NCI-H1092 (cell line): Measurements from ENCODE around the gene ACR.

Source experiments
- DNase-seq: peaks from one replicate; lab custom pipeline; 2025; lab: John Stamatoyannopoulos, UW

ACR gene

DNA sequence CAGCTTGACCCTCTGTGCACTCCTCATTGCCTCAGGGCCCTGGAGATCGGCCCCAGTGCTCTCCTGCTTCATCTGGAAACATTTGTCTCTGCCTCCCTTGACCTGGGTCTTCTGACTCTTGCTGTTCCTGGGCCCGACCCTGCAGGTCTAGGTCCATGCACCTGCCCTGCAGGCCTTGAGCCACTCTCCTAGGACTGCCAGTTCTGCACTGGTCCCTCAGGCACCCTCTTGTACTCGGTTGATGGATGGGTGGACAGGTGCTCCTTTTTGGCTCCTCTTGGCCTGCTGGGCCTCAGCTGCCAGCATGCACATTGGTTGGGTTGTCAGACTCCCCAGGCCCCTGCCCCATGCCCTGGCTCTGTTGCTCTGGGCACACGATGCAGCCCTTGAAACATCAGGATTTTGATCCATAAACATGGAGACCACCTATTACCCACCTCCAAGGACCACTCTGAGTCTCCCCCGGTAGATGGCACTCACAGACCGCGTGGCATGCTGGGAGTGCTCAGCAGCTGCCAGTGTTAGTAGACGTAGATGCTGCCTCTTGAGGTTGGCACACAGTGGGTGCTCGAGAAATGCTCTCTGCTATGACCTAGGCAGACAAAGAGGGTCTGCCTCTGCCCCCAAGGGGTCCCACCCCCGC, 20.2 kb upstream of the ACR start:
- no peak for DNase-seq

DNA sequence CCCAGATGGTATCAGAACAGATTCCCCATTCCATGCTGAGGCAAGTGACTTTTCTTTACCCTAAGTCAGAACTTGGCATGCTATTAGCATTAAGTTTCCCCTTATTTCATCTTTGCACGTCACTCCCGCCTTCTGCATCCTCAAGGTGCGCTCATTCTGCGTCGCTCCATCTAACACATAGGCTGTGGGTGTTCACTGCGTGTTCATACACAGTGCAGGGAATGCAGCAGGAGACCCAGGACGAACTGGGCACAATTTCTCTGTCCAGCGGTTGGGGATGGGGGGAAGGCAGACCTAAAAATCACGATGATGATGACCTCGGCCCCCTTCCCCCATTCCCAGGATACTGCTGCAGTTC, 19.7 kb upstream of the ACR start:
- DNase-seq, result no peak

- no peak for DNase-seq
These were observed 18.1 kb upstream of the ACR start for GRCh38 chr22:50719814-50720300.

- no peak for DNase-seq
These were observed 17.4 kb upstream of the ACR start for GRCh38 chr22:50720301-50721256.

DNA sequence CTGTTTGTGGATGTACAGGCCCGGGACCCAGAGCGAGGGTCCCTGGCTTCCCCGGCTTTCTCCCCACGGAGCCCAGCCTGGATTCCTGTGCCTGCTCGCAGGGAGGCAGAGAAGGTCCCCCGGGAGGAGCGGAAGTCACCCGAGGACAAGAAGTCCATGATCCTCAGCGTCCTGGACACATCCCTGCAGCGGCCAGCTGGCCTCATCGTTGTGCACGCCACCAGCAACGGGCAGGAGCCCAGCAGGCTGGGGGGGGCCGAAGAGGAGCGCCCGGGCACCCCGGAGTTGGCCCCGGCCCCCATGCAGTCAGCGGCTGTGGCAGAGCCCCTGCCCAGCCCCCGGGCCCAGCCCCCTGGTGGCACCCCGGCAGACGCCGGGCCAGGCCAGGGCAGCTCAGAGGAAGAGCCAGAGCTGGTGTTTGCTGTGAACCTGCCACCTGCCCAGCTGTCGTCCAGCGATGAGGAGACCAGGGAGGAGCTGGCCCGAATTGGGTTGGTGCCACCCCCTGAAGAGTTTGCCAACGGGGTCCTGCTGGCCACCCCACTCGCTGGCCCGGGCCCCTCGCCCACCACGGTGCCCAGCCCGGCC, 16.7 kb upstream of the ACR start:
- no peak for DNase-seq

- DNase-seq, result no peak
These were observed 15.8 kb upstream of the ACR start for GRCh38 chr22:50722048-50722701.

DNA sequence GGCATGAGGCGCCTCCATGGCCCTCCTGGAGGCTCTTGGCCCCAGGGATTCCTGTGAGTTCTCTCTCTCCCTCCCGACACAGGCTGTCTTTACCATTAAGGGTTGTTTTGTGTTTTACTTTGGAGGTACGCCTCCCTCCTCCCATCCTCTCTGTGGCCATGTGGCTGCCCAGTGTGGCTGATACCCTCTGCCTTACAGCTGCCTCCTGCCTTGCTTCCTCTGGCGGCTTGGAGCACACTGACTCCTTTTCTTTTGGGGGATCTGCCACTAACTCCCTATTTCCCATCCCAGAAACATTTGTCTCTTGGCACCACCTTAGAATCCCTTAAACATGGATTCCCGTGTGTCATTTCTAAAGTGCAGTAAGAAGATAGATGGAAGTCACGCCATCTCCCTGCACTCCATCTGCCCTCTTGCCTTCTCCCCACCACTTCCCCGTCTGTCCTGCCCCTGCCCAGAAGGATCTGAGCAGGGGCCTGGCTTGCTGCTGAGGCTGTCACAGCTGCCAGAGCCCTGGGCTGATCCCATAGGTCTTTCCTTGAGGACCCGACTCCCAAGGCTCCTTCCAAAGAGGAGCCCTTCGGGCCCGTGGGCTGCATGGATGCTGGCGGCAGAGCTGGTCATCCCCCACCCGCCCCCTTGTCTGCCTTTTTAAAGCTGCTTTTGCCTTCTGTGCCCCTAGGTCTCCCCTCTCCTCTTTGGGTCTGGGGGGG, 15.1 kb upstream of the ACR start:
- DNase-seq, result no peak

DNA sequence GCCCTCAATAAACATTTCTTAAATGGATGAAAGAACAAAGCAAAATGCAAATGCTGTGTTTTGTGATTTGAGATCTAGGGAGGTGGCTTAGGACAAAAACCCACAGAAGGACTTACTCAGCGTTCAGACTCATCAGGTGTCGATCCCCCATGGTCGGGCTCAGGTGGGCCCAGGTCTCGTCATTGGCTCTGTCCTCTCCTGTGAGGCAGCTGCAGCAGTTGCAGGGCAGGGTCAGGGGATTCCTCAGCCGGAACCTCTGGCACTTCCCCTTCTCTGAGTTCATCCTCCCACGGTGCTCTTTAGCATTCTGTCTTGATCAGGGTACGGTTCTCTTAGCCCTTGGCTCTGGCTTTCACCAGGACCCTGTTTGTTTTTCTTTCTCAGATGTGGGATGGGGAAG, 14.0 kb upstream of the ACR start:
- no peak for DNase-seq

- no peak for DNase-seq
These were observed 13.4 kb upstream of the ACR start for GRCh38 chr22:50724616-50725015.

- no peak for DNase-seq
These were observed 12.4 kb upstream of the ACR start for GRCh38 chr22:50725597-50725996.

DNA sequence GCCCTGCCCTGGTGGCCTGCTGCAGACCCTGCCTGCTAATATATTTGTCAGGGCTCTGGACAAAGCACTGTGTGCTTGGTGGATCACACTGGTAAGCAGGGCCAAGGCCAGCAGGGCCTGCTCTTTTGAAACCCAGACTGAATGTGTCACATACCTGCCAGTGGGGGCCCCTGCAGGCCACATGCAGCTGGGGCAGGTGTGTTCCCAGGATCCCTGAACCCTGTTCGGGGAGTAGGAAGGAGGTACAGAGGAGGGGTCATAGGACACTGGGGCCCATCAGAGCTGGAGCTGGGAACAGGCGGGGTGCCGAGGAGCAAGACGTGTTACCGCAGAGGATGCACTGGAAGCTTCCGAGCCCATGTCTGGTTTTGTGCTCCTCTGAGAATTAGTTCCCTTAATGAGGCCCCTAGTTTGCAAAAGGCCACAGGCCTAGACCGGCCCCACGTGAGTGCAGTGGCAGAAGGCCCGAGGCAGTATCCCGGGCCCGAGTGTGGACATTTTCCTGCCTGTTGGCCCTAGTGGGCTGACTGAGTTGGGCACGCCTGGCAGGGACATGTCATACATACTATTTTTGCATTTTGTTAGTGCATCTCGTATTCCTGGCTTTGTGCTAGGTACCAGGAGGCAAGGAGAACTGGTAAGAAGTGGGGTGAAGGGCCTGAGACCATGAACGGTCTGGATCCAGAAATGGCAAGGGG, 11.2 kb upstream of the ACR start:
- DNase-seq, result no peak

- DNase-seq, result no peak
These were observed 10.1 kb upstream of the ACR start for GRCh38 chr22:50727678-50728522.

- no peak for DNase-seq
These were observed 9.5 kb upstream of the ACR start for GRCh38 chr22:50728523-50728931.

- no peak for DNase-seq
These were observed 8.5 kb upstream of the ACR start for GRCh38 chr22:50729391-50730012.

DNA sequence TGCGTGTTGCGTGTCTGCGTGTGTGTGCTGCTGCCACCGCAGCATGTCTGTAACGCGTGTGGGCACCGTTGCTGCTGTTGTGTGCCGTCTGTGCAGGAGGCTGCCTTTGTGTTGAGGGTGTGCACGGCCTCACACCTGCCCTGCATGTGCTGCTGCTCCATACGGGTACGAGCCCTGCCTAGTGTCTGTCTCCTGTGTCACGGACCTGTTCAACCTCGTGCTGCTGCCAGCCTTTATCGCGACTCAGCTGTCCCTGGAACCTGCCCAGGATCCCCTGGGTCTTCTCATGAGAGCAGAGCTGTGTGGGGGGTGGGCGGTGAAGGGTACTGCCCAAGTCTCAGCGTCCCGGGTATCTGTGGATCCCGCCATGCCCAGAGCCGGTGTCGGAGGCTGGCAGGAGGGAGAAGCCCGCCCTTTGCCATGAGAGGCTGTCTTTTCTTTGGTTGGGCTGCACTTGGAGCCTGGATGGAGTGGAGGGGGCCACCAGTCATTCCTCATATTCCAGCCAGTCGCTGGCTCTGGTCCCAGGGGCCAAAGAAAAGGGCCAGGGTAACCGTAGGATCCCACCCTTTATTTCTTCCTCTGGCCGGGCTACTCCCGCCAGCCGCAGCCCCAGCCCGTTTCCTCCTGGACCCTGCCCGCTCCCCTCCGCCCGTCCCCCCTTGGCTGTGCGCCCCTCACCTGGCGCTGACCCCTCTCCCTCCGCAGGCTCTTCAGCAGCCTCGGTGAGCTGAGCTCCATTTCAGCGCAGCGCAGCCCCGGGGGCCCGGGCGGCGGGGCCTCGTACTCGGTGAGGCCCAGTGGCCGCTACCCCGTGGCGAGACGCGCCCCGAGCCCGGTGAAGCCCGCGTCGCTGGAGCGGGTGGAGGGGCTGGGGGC, 7.8 kb upstream of the ACR start:
- no peak for DNase-seq

GRCh38 chr22:50730941-50731661, 6.9 kb upstream of the ACR start:
- DNase-seq, result no peak

- no peak for DNase-seq
These were observed 6.0 kb upstream of the ACR start for GRCh38 chr22:50731811-50732624.
